ENCODE data around the gene CLN3.

- TF ChIP-seq CTCF (IDR thresholded peaks at IDR 0.05) (no peak), POLR2A (IDR thresholded peaks at IDR 0.05) (no peak)
These were observed 7.0 kb upstream of the CLN3 start for GRCh38 chr16:28498666-28499381.

Measured in lower leg skin (tissue), 3 donors.